ENCODE data around the gene FAM174C.

Gene FAM174C

GRCh38 chr19:1275260-1275975 lies at the start of gene FAM174C:
Gene FAM174C (plus strand): TSS chr19:1275530. CDS start chr19:1275550, 20 bp downstream.
- H3K36me3 ChIP-seq (ENCODE audit: control insufficient read depth in 5 of 5, insufficient read depth in 5 of 5, low read length in 5 of 5): peaks cover 0 to 60% (median 50%) of the 10 kb centered on the region in 5 donors
- H3K9me3 ChIP-seq (ENCODE audit: control insufficient read depth in 5 of 5, low read length in 5 of 5): no peaks in the 10 kb centered on the region
- H3K27me3 ChIP-seq (ENCODE audit: control insufficient read depth in 5 of 5, insufficient read depth in 4 of 5, low read length in 5 of 5): no peaks in the 10 kb centered on the region
- H3K27ac ChIP-seq (ENCODE audit: low read depth, low read length): peak within 1 kb of the TSS; percentile 91
- peak within 1 kb of the TSS in 4 of 5 donors; percentile 75 to 94 (median 83) for H3K9ac ChIP-seq (ENCODE audit: low read length in 5 of 5)
- peak within 1 kb of the TSS; percentile 22 to 75 (median 73) for H3K4me3 ChIP-seq (ENCODE audit: low read depth in 1 of 5, low read length in 5 of 5)
- peaks cover 13 to 65% (median 62%) of the 10 kb centered on the region in 5 donors for H3K4me1 ChIP-seq (ENCODE audit: control insufficient read depth in 5 of 5, insufficient read depth in 5 of 5, low read length in 5 of 5)

- no peak overlapping the region for H3K27ac ChIP-seq (ENCODE audit: low read depth, low read length)
- no peak overlapping the region for H3K4me3 ChIP-seq (ENCODE audit: low read depth in 1 of 5, low read length in 5 of 5)
- no peak overlapping the region for H3K9ac ChIP-seq (ENCODE audit: low read length in 5 of 5)
- H3K9me3 ChIP-seq (ENCODE audit: control insufficient read depth in 5 of 5, low read length in 5 of 5): no peaks in the 10 kb centered on the region
- no peaks in the 10 kb centered on the region for H3K27me3 ChIP-seq (ENCODE audit: control insufficient read depth in 5 of 5, insufficient read depth in 4 of 5, low read length in 5 of 5)
- peaks cover 0 to 59% (median 48%) of the 10 kb centered on the region in 5 donors for H3K36me3 ChIP-seq (ENCODE audit: control insufficient read depth in 5 of 5, insufficient read depth in 5 of 5, low read length in 5 of 5)
- peaks cover 0 to 14% (median 6%) of the 10 kb centered on the region in 5 donors for H3K4me1 ChIP-seq (ENCODE audit: control insufficient read depth in 5 of 5, insufficient read depth in 5 of 5, low read length in 5 of 5)
Measured at GRCh38 chr19:1226227-1226518, 49.2 kb upstream of the FAM174C start.

GRCh38 chr19:1226522-1227303 lies 48.6 kb upstream of the FAM174C start:
- H3K27ac ChIP-seq (ENCODE audit: low read depth, low read length): no peak overlapping the region
- H3K4me3 ChIP-seq (ENCODE audit: low read depth in 1 of 5, low read length in 5 of 5): no peak overlapping the region
- no peak overlapping the region for H3K9ac ChIP-seq (ENCODE audit: low read length in 5 of 5)
- H3K4me1 ChIP-seq (ENCODE audit: control insufficient read depth in 5 of 5, insufficient read depth in 5 of 5, low read length in 5 of 5): peaks cover 0 to 9% (median 3%) of the 10 kb centered on the region in 5 donors
- no peaks in the 10 kb centered on the region for H3K27me3 ChIP-seq (ENCODE audit: control insufficient read depth in 5 of 5, insufficient read depth in 4 of 5, low read length in 5 of 5)
- peaks cover 0 to 57% (median 45%) of the 10 kb centered on the region in 5 donors for H3K36me3 ChIP-seq (ENCODE audit: control insufficient read depth in 5 of 5, insufficient read depth in 5 of 5, low read length in 5 of 5)
- H3K9me3 ChIP-seq (ENCODE audit: control insufficient read depth in 5 of 5, low read length in 5 of 5): no peaks in the 10 kb centered on the region

- H3K4me3 ChIP-seq (ENCODE audit: low read depth in 1 of 5, low read length in 5 of 5): no peak overlapping the region
- no peaks in the 10 kb centered on the region for H3K9me3 ChIP-seq (ENCODE audit: control insufficient read depth in 5 of 5, low read length in 5 of 5)
- H3K4me1 ChIP-seq (ENCODE audit: control insufficient read depth in 5 of 5, insufficient read depth in 5 of 5, low read length in 5 of 5): peaks cover 0 to 9% (median 4%) of the 10 kb centered on the region in 5 donors
- peaks cover 0 to 51% (median 42%) of the 10 kb centered on the region in 5 donors for H3K36me3 ChIP-seq (ENCODE audit: control insufficient read depth in 5 of 5, insufficient read depth in 5 of 5, low read length in 5 of 5)
- no peak overlapping the region for H3K9ac ChIP-seq (ENCODE audit: low read length in 5 of 5)
- H3K27ac ChIP-seq (ENCODE audit: low read depth, low read length): no peak overlapping the region
- H3K27me3 ChIP-seq (ENCODE audit: control insufficient read depth in 5 of 5, insufficient read depth in 4 of 5, low read length in 5 of 5): no peaks in the 10 kb centered on the region
Measured at GRCh38 chr19:1227304-1228054, 47.9 kb upstream of the FAM174C start.

GRCh38 chr19:1228161-1228957 lies 47.0 kb upstream of the FAM174C start:
- no peak overlapping the region for H3K27ac ChIP-seq (ENCODE audit: low read depth, low read length)
- no peaks in the 10 kb centered on the region for H3K9me3 ChIP-seq (ENCODE audit: control insufficient read depth in 5 of 5, low read length in 5 of 5)
- no peak overlapping the region for H3K9ac ChIP-seq (ENCODE audit: low read length in 5 of 5)
- H3K27me3 ChIP-seq (ENCODE audit: control insufficient read depth in 5 of 5, insufficient read depth in 4 of 5, low read length in 5 of 5): no peaks in the 10 kb centered on the region
- no peak overlapping the region for H3K4me3 ChIP-seq (ENCODE audit: low read depth in 1 of 5, low read length in 5 of 5)
- H3K36me3 ChIP-seq (ENCODE audit: control insufficient read depth in 5 of 5, insufficient read depth in 5 of 5, low read length in 5 of 5): peaks cover 0 to 42% (median 34%) of the 10 kb centered on the region in 5 donors
- H3K4me1 ChIP-seq (ENCODE audit: control insufficient read depth in 5 of 5, insufficient read depth in 5 of 5, low read length in 5 of 5): peaks cover 0 to 14% (median 13%) of the 10 kb centered on the region in 5 donors

- no peak overlapping the region for H3K9ac ChIP-seq (ENCODE audit: low read length in 5 of 5)
- peaks cover 0 to 16% (median 14%) of the 10 kb centered on the region in 5 donors for H3K4me1 ChIP-seq (ENCODE audit: control insufficient read depth in 5 of 5, insufficient read depth in 5 of 5, low read length in 5 of 5)
- H3K36me3 ChIP-seq (ENCODE audit: control insufficient read depth in 5 of 5, insufficient read depth in 5 of 5, low read length in 5 of 5): peaks cover 0 to 33% (median 28%) of the 10 kb centered on the region in 5 donors
- H3K9me3 ChIP-seq (ENCODE audit: control insufficient read depth in 5 of 5, low read length in 5 of 5): no peaks in the 10 kb centered on the region
- no peak overlapping the region for H3K27ac ChIP-seq (ENCODE audit: low read depth, low read length)
- no peaks in the 10 kb centered on the region for H3K27me3 ChIP-seq (ENCODE audit: control insufficient read depth in 5 of 5, insufficient read depth in 4 of 5, low read length in 5 of 5)
- no peak overlapping the region for H3K4me3 ChIP-seq (ENCODE audit: low read depth in 1 of 5, low read length in 5 of 5)
Measured at GRCh38 chr19:1229056-1229923, 46.0 kb upstream of the FAM174C start.

GRCh38 chr19:1229924-1230782 lies 45.2 kb upstream of the FAM174C start:
- Histone ChIP-seq H3K4me1 (ENCODE audit: control insufficient read depth in 5 of 5, insufficient read depth in 5 of 5, low read length in 5 of 5) (peaks cover 0 to 16% (median 14%) of the 10 kb centered on the region in 5 donors), H3K4me3 (ENCODE audit: low read depth in 1 of 5, low read length in 5 of 5) (no peak overlapping the region), H3K27me3 (ENCODE audit: control insufficient read depth in 5 of 5, insufficient read depth in 4 of 5, low read length in 5 of 5) (no peaks in the 10 kb centered on the region), H3K27ac (ENCODE audit: low read depth, low read length) (no peak overlapping the region), H3K9ac (ENCODE audit: low read length in 5 of 5) (no peak overlapping the region), H3K36me3 (ENCODE audit: control insufficient read depth in 5 of 5, insufficient read depth in 5 of 5, low read length in 5 of 5) (peaks cover 0 to 25% (median 22%) of the 10 kb centered on the region in 5 donors), H3K9me3 (ENCODE audit: control insufficient read depth in 5 of 5, low read length in 5 of 5) (no peaks in the 10 kb centered on the region)

GRCh38 chr19:1230783-1231489 lies 44.4 kb upstream of the FAM174C start:
- Histone ChIP-seq H3K9ac (ENCODE audit: low read length in 5 of 5) (no peak overlapping the region), H3K36me3 (ENCODE audit: control insufficient read depth in 5 of 5, insufficient read depth in 5 of 5, low read length in 5 of 5) (peaks cover 0 to 20% (median 18%) of the 10 kb centered on the region in 5 donors), H3K27me3 (ENCODE audit: control insufficient read depth in 5 of 5, insufficient read depth in 4 of 5, low read length in 5 of 5) (peaks cover 0 to 6% (median 3%) of the 10 kb centered on the region in 5 donors), H3K9me3 (ENCODE audit: control insufficient read depth in 5 of 5, low read length in 5 of 5) (no peaks in the 10 kb centered on the region), H3K27ac (ENCODE audit: low read depth, low read length) (no peak overlapping the region), H3K4me3 (ENCODE audit: low read depth in 1 of 5, low read length in 5 of 5) (no peak overlapping the region), H3K4me1 (ENCODE audit: control insufficient read depth in 5 of 5, insufficient read depth in 5 of 5, low read length in 5 of 5) (peaks cover 0 to 16% (median 14%) of the 10 kb centered on the region in 5 donors)
